Loucy (cell line): ENCODE measurements around the gene NTNG1.

Source experiments
- H2AFZ ChIP-seq: fragments of 200-600 bp; sonication (generic); 2 replicates; pipeline ENCODE4 v1.6.0; 2016; ENCODE audit warnings: antibody characterized with exemption, mild to moderate bottlenecking, low read length, moderate library complexity
- H3F3A ChIP-seq: fragments of 200-600 bp; 2 replicates; pipeline ENCODE4 v1.6.0; 2016; ENCODE audit warnings: antibody characterized with exemption, low read depth, mild to moderate bottlenecking
- H3K27me3 ChIP-seq: fragments of 200-600 bp; sonication (generic); 2 replicates; pipeline ENCODE4 v1.6.1; 2014; ENCODE audit warnings: low read length, mild to moderate bottlenecking; ENCODE audit not compliant: insufficient read depth, poor library complexity, severe bottlenecking
- H3K36me3 ChIP-seq: fragments of 200-600 bp; sonication (generic); 2 replicates; pipeline ENCODE4 v1.6.1; 2016; ENCODE audit warnings: low read length; ENCODE audit not compliant: insufficient read depth
- H3K4me1 ChIP-seq: fragments of 200-600 bp; sonication (generic); 2 replicates; pipeline ENCODE4 v1.5.1; 2014; ENCODE audit warnings: low read length, mild to moderate bottlenecking; ENCODE audit not compliant: insufficient read depth, poor library complexity, severe bottlenecking
- H3K4me2 ChIP-seq: fragments of 200-600 bp; sonication (generic); 2 replicates; pipeline ENCODE4 v1.6.0; 2014; ENCODE audit warnings: antibody characterized with exemption, low read length, low read depth, mild to moderate bottlenecking; ENCODE audit not compliant: poor library complexity, severe bottlenecking
- H3K4me3 ChIP-seq: fragments of 200-600 bp; sonication (generic); 2 replicates; pipeline ENCODE4 v1.5.1; 2014; ENCODE audit warnings: low read length, mild to moderate bottlenecking, mixed read lengths; ENCODE audit not compliant: poor library complexity, severe bottlenecking
- H3K79me2 ChIP-seq: fragments of 200-600 bp; sonication (generic); 2 replicates; pipeline ENCODE4 v1.6.1; 2014; ENCODE audit warnings: low read length; ENCODE audit not compliant: insufficient read depth
- H3K9ac ChIP-seq: fragments of 200-600 bp; sonication (generic); 2 replicates; pipeline ENCODE4 v1.6.0; 2014; ENCODE audit warnings: mild to moderate bottlenecking, low read depth, low read length, moderate library complexity; ENCODE audit not compliant: poor library complexity, severe bottlenecking
- H3K9me2 ChIP-seq: fragments of 200-600 bp; sonication (generic); replicated peaks from 2 replicates; pipeline ENCODE4 v1.6.1; 2016; ENCODE audit warnings: low read depth, low read length, mixed read lengths
- H3K9me3 ChIP-seq: fragments of 200-600 bp; sonication (generic); 2 replicates; pipeline ENCODE4 v1.6.1; 2014; ENCODE audit warnings: mild to moderate bottlenecking, antibody characterized with exemption, low read length, low read depth; ENCODE audit not compliant: insufficient read depth
- H4K20me1 ChIP-seq: fragments of 200-600 bp; sonication (generic); 2 replicates; pipeline ENCODE4 v1.6.0; 2014; ENCODE audit warnings: antibody characterized with exemption, low read length, mild to moderate bottlenecking; ENCODE audit not compliant: insufficient read depth, poor library complexity, severe bottlenecking
- CTCF ChIP-seq: fragments of 200-600 bp; sonication (generic); conservative IDR thresholded peaks from 2 replicates; pipeline ENCODE4 v1.5.1; 2014; ENCODE audit warnings: mild to moderate bottlenecking, antibody characterized with exemption, low read length
- EZH2phosphoT487 ChIP-seq: fragments of 200-600 bp; IDR thresholded peaks from 2 replicates; pipeline ENCODE4 v1.6.1; 2018; ENCODE audit warnings: antibody characterized with exemption, mild to moderate bottlenecking, moderate library complexity, borderline replicate concordance

NTNG1 gene

DNA sequence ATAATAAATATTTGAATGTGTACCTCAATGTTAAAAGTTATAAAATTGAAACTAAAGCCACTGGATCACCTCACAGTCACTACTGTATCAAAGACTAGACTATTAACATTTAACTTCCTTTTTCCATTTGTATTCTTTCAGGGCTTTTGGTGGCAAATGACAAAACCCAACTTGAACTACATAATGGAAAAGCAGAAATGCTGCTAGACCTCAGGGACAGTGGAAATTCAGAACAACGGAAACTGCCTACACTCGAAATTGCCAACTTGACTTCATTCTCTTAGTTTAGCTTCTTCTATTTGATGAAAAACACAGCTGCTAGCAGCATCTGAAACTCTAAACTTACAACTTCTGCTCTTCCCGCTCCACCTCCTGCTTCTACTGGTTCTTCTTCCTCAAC is 34.9 kb upstream of the NTNG1 start:
- TF ChIP-seq CTCF (no peak), EZH2phosphoT487 (no peak)
- Histone ChIP-seq H3F3A (no peaks in the 10 kb centered on the region), H3K4me3 (no peak overlapping the region), H3K27me3 (no peaks in the 10 kb centered on the region), H3K4me1 (no peaks in the 10 kb centered on the region), H3K9me3 (no peaks in the 10 kb centered on the region), H3K4me2 (no peak overlapping the region), H3K36me3 (no peaks in the 10 kb centered on the region), H3K9ac (no peak overlapping the region), H3K9me2 (no peaks in the 10 kb centered on the region; the same call in 1 of the 2 replicates), H4K20me1 (no peaks in the 10 kb centered on the region), H2AFZ (no peak overlapping the region), H3K79me2 (no peaks in the 10 kb centered on the region)

DNA sequence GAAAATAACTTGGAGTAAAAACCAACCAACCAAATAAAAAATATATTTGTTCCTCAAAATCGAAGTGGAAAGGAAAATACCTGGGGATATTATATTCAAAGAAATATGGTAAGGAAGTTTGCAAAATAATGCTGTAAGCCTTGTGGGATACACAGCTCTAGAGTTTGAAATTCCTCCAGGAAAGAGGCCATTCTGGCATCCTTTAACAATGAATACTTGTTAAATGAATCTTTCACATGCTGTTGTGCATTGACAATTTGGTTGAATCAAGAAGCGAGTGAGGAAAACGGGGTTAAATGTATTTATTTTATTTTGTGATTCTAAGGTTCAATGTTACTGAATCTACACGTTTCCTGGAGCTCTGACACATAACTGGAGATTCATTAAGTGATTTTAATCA is 30.5 kb upstream of the NTNG1 start:
- no peak for TF ChIP-seq EZH2phosphoT487
- TF ChIP-seq CTCF = no peak
- no peaks in the 10 kb centered on the region for H3K79me2 ChIP-seq

GRCh38 chr1:107116306-107116790 is 24.5 kb upstream of the NTNG1 start:
- Histone ChIP-seq H3K9ac (no peak overlapping the region), H3K79me2 (no peaks in the 10 kb centered on the region), H3F3A (no peaks in the 10 kb centered on the region), H3K9me3 (no peaks in the 10 kb centered on the region), H2AFZ (no peak overlapping the region), H4K20me1 (no peaks in the 10 kb centered on the region), H3K4me1 (no peaks in the 10 kb centered on the region), H3K27me3 (no peaks in the 10 kb centered on the region), H3K4me2 (no peak overlapping the region), H3K36me3 (no peaks in the 10 kb centered on the region), H3K9me2 (no peaks in the 10 kb centered on the region), H3K4me3 (no peak overlapping the region)
- TF ChIP-seq EZH2phosphoT487 = no peak
- TF ChIP-seq CTCF = no peak

More for the DNA sequence above, 30.5 kb upstream of the NTNG1 start:
- Histone ChIP-seq H3K4me1 (no peaks in the 10 kb centered on the region), H3K9me2 (no peaks in the 10 kb centered on the region), H3K9me3 (no peaks in the 10 kb centered on the region), H3F3A (no peaks in the 10 kb centered on the region), H2AFZ (no peak overlapping the region), H3K4me3 (no peak overlapping the region), H3K36me3 (no peaks in the 10 kb centered on the region), H3K4me2 (no peak overlapping the region), H4K20me1 (no peaks in the 10 kb centered on the region), H3K27me3 (no peaks in the 10 kb centered on the region), H3K9ac (no peak overlapping the region)
